Measurements from ENCODE around the gene ENO1.
"Not testable (repeated sequence)": the region's sequence is repeated elsewhere in the genome, so short reads cannot be mapped to it uniquely, and the experiment has no call there.

DNA sequence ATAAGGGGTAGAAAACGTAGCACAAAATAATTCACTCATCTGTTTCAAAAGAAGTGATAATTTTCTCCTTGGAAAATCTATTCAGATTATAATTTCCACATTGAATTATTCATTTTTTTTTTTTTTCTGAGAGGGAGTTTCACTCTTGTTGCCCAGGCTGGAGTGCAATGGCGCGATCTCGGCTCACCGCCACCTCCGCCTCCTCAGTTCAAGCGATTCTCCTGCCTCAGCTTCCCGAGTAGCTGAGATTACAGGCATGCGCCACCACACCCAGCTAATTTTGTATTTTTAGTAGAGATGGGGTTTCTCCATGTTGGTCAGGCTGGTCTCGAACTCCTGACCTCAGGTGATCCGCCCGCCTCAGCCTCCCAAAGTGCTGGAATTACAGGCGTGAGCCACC, 59.7 kb downstream of the ENO1 start:
- TF ChIP-seq, protein P1, sequence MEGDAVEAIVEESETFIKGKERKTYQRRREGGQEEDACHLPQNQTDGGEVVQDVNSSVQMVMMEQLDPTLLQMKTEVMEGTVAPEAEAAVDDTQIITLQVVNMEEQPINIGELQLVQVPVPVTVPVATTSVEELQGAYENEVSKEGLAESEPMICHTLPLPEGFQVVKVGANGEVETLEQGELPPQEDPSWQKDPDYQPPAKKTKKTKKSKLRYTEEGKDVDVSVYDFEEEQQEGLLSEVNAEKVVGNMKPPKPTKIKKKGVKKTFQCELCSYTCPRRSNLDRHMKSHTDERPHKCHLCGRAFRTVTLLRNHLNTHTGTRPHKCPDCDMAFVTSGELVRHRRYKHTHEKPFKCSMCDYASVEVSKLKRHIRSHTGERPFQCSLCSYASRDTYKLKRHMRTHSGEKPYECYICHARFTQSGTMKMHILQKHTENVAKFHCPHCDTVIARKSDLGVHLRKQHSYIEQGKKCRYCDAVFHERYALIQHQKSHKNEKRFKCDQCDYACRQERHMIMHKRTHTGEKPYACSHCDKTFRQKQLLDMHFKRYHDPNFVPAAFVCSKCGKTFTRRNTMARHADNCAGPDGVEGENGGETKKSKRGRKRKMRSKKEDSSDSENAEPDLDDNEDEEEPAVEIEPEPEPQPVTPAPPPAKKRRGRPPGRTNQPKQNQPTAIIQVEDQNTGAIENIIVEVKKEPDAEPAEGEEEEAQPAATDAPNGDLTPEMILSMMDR (IDR thresholded peaks at IDR 0.05) = not testable (repeated sequence)
- not testable (repeated sequence) for TF ChIP-seq POLR2A (IDR thresholded peaks at IDR 0.05)
